ENCODE data around the gene UFSP1. TPM values are rescaled to one million over a fixed set of nuclear protein-coding genes. Genes with fewer than 3 reads are reported as not detected.
"Not testable (repeated sequence)": the region's sequence is repeated elsewhere in the genome, so short reads cannot be mapped to it uniquely, and the experiment has no call there.

The UFSP1 gene
- total and polyA plus RNA-seq, 4 donors: 2.3 to 4.9 (median 3.2) TPM

DNA sequence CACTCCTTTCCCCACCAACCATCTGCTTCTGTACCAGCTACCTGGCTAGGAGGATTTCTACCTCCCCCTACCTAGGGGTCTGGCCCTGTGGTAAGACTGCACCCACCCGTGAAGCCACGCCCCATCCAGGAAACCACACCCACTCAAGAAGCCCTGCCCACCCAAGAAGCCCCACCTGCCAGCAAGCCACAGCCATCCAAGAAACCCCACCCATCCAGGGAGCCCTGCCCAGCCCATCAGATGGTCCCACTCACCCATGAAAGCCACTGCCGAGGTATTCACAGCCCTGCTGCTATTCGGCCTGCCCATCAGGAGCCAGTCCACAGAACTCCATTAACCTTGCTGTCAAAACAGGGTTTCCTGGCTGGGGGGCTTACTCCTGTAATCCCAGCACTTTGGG is 44.2 kb upstream of the UFSP1 start (continued):
- TF ChIP-seq, protein P1, sequence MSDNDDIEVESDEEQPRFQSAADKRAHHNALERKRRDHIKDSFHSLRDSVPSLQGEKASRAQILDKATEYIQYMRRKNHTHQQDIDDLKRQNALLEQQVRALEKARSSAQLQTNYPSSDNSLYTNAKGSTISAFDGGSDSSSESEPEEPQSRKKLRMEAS (IDR thresholded peaks at IDR 0.05): no peak
- TF ChIP-seq, protein P2, sequence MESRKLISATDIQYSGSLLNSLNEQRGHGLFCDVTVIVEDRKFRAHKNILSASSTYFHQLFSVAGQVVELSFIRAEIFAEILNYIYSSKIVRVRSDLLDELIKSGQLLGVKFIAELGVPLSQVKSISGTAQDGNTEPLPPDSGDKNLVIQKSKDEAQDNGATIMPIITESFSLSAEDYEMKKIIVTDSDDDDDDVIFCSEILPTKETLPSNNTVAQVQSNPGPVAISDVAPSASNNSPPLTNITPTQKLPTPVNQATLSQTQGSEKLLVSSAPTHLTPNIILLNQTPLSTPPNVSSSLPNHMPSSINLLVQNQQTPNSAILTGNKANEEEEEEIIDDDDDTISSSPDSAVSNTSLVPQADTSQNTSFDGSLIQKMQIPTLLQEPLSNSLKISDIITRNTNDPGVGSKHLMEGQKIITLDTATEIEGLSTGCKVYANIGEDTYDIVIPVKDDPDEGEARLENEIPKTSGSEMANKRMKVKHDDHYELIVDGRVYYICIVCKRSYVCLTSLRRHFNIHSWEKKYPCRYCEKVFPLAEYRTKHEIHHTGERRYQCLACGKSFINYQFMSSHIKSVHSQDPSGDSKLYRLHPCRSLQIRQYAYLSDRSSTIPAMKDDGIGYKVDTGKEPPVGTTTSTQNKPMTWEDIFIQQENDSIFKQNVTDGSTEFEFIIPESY (IDR thresholded peaks at IDR 0.05): no peak
- TF ChIP-seq NR2F2 (IDR thresholded peaks at IDR 0.05) (no peak), EGR1 (IDR thresholded peaks at IDR 0.05; ENCODE audit: low read depth in 2 of 2) (no peak), GABPA (IDR thresholded peaks at IDR 0.05 in 1 of 2, conservative IDR thresholded peaks at IDR 0.05 in 1 of 2) (no peak), JUND (IDR thresholded peaks at IDR 0.05) (no peak), HNF4G (IDR thresholded peaks at IDR 0.05) (no peak)

DNA sequence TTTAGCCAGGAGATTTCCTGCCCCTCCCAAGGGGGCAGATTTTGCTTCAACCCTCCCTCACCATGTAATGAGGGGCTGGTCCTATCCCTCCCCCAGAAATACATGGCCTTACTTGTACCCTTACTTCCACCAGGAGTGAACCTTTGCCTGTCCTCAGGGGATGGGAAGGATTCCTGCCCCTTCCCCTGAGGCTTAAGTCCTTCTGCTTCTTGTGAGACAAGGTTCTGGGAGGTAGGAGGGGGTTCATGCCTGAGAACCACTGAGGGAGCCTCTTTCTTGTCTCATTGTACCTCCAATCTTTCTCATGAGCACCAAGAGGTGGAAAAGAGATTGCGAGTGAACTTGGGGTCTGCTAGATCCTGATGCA is 40.3 kb upstream of the UFSP1 start:
- WGBS: 91% methylated on average over 1 of the region's 1 CpG

DNA sequence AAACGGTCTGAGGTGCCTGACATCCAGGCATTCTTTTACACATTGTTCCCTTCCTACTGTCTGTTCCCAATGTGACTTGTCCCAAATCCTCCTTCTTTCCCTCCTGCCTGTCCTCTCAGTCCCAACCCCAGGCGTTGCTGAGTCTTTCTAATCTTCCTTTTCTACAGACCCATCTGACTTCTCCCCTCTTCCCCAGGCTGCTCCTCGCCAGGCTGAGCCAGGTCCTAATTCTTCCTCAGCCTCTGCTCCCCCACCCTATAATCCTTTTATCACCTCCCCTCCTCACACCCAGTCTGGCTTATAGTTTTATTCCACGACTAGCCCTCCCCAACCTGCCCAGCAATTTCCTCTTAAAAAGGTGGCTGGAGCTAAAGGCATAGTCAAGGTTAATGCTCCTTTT is 34.1 kb upstream of the UFSP1 start:
- not testable (repeated sequence) for H3K4me1 ChIP-seq (ENCODE audit: control insufficient read depth in 4 of 4, insufficient read depth in 4 of 4, low read length in 3 of 4); DNase-seq (ENCODE audit: low spot score); H3K4me3 ChIP-seq (ENCODE audit: low read depth in 1 of 3, low read length in 3 of 3); H3K9ac ChIP-seq (ENCODE audit: low read depth in 1 of 2, low read length in 2 of 2); H3K27ac ChIP-seq (ENCODE audit: low read depth in 1 of 2, low read length in 2 of 2); H3K9me3 ChIP-seq (ENCODE audit: control insufficient read depth in 4 of 4, low read length in 3 of 4); H3K27me3 ChIP-seq (ENCODE audit: control insufficient read depth in 4 of 4, insufficient read depth in 4 of 4, low read length in 3 of 4); H3K36me3 ChIP-seq (ENCODE audit: control insufficient read depth in 4 of 4, insufficient read depth in 3 of 4, low read depth in 1 of 4, low read length in 3 of 4)
- WGBS: 64% methylated on average over 4 of the region's 4 CpGs

More for the DNA sequence above, 40.3 kb upstream of the UFSP1 start:
- Histone ChIP-seq H3K4me1 (ENCODE audit: control insufficient read depth in 4 of 4, insufficient read depth in 4 of 4, low read length in 3 of 4) (no peaks in the 10 kb centered on the region), H3K4me3 (ENCODE audit: low read depth in 1 of 3, low read length in 3 of 3) (no peak overlapping the region), H3K9me3 (ENCODE audit: control insufficient read depth in 4 of 4, low read length in 3 of 4) (no peaks in the 10 kb centered on the region), H3K27ac (ENCODE audit: low read depth in 1 of 2, low read length in 2 of 2) (no peak overlapping the region), H3K9ac (ENCODE audit: low read depth in 1 of 2, low read length in 2 of 2) (no peak overlapping the region), H3K36me3 (ENCODE audit: control insufficient read depth in 4 of 4, insufficient read depth in 3 of 4, low read depth in 1 of 4, low read length in 3 of 4) (no peaks in the 10 kb centered on the region), H3K27me3 (ENCODE audit: control insufficient read depth in 4 of 4, insufficient read depth in 4 of 4, low read length in 3 of 4) (no peaks in the 10 kb centered on the region)
- no peak for DNase-seq (ENCODE audit: low spot score)
- TF ChIP-seq HNF4A (conservative IDR thresholded peaks at IDR 0.05): no peak
- no peak for TF ChIP-seq RXRA (IDR thresholded peaks at IDR 0.05)
- TF ChIP-seq, protein P2 (IDR thresholded peaks at IDR 0.05): no peak
- TF ChIP-seq HNF4G (IDR thresholded peaks at IDR 0.05): no peak
- no peak for TF ChIP-seq YY1 (IDR thresholded peaks at IDR 0.05)
- TF ChIP-seq RAD21 (IDR thresholded peaks at IDR 0.05): no peak
- no peak for TF ChIP-seq TAF1 (conservative IDR thresholded peaks at IDR 0.05)
- TF ChIP-seq FOXA2 (IDR thresholded peaks at IDR 0.05): no peak
- TF ChIP-seq EGR1 (IDR thresholded peaks at IDR 0.05; ENCODE audit: low read depth in 2 of 2): no peak
- TF ChIP-seq, protein P3, sequence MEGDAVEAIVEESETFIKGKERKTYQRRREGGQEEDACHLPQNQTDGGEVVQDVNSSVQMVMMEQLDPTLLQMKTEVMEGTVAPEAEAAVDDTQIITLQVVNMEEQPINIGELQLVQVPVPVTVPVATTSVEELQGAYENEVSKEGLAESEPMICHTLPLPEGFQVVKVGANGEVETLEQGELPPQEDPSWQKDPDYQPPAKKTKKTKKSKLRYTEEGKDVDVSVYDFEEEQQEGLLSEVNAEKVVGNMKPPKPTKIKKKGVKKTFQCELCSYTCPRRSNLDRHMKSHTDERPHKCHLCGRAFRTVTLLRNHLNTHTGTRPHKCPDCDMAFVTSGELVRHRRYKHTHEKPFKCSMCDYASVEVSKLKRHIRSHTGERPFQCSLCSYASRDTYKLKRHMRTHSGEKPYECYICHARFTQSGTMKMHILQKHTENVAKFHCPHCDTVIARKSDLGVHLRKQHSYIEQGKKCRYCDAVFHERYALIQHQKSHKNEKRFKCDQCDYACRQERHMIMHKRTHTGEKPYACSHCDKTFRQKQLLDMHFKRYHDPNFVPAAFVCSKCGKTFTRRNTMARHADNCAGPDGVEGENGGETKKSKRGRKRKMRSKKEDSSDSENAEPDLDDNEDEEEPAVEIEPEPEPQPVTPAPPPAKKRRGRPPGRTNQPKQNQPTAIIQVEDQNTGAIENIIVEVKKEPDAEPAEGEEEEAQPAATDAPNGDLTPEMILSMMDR (IDR thresholded peaks at IDR 0.05; ENCODE audit: low read depth, low read length, missing input control): no peak
- TF ChIP-seq, protein P4, sequence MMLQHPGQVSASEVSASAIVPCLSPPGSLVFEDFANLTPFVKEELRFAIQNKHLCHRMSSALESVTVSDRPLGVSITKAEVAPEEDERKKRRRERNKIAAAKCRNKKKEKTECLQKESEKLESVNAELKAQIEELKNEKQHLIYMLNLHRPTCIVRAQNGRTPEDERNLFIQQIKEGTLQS (IDR thresholded peaks at IDR 0.05): no peak
